A673 (cell line): ENCODE data around the gene SEMA6B. TPM values are rescaled to one million over a fixed set of nuclear protein-coding genes. Genes with fewer than 3 reads are reported as not detected.

Source experiments
- BruUV-seq: library from RNA; stranded (reverse); fragments of 400-500 nt; replicated peaks from 2 replicates; lab custom pipeline; 2021; lab: Mats Ljungman, UMichigan
- CTCF ChIA-PET: fragments of 300-600 bp; sonication (Branson Sonifier 250); formaldehyde crosslinking; loops from one replicate; lab custom pipeline; 2022; ENCODE audit warnings: antibody characterized with exemption; lab: Charles Lee
- POLR2A ChIA-PET: fragments of 300-600 bp; sonication (Branson Sonifier 250); formaldehyde crosslinking; loops from one replicate; lab custom pipeline; 2022; ENCODE audit warnings: antibody characterized with exemption; ENCODE audit not compliant: low non-redundant PET; lab: Charles Lee
- DNase-seq: peaks from one replicate; pipeline ENCODE4 v3.0.0-alpha.2; 2015; ENCODE audit warnings: low spot score
- H3K27ac ChIP-seq: fragments of 200-600 bp; sonication (generic); 2 replicates; pipeline ENCODE4 v1.5.1; 2016; ENCODE audit warnings: mixed run types, low read depth, mild to moderate bottlenecking, mixed read lengths, antibody characterized with exemption, low read length; ENCODE audit not compliant: poor library complexity, severe bottlenecking
- H3K27me3 ChIP-seq: fragments of 200-600 bp; sonication (generic); replicated peaks from 2 replicates; pipeline ENCODE4 v1.6.1; 2017; ENCODE audit warnings: mixed run types, low read depth, mild to moderate bottlenecking, mixed read lengths, antibody characterized with exemption, low read length; ENCODE audit not compliant: insufficient read depth, poor library complexity
- H3K36me3 ChIP-seq: fragments of 200-600 bp; sonication (generic); 2 replicates; pipeline ENCODE4 v1.6.1; 2016; ENCODE audit warnings: mixed run types, mild to moderate bottlenecking, mixed read lengths, antibody characterized with exemption, low read length; ENCODE audit not compliant: insufficient read depth, poor library complexity, severe bottlenecking
- H3K4me1 ChIP-seq: fragments of 200-600 bp; sonication (generic); 2 replicates; pipeline ENCODE4 v1.6.1; 2017; ENCODE audit warnings: mixed run types, mild to moderate bottlenecking, mixed read lengths, antibody characterized with exemption, low read length; ENCODE audit not compliant: insufficient read depth, poor library complexity, severe bottlenecking
- H3K4me3 ChIP-seq: fragments of 200-600 bp; sonication (generic); 2 replicates; pipeline ENCODE4 v1.5.1; 2016; ENCODE audit warnings: low read depth, mixed run types, mild to moderate bottlenecking, mixed read lengths, low read length; ENCODE audit not compliant: poor library complexity, severe bottlenecking
- H3K9me3 ChIP-seq: fragments of 200-600 bp; sonication (generic); 2 replicates; pipeline ENCODE4 v1.6.1; 2016; ENCODE audit warnings: mixed run types, low read depth, mild to moderate bottlenecking, mixed read lengths, antibody characterized with exemption, low read length; ENCODE audit not compliant: poor library complexity, severe bottlenecking
- CTCF ChIP-seq: fragments of 300-800, 200-600 bp; sonication (generic); conservative IDR thresholded peaks from 2 replicates; pipeline ENCODE4 v1.5.1; 2017; ENCODE audit warnings: low read depth, mild to moderate bottlenecking, antibody characterized with exemption, low read length, moderate library complexity, mixed read lengths
- EZH2 ChIP-seq: fragments of 200-600 bp; sonication (generic); IDR thresholded peaks from 2 replicates; pipeline ENCODE4 v1.6.1; 2017; ENCODE audit warnings: borderline replicate concordance, low read depth, mild to moderate bottlenecking, mixed read lengths, antibody characterized with exemption, low read length; ENCODE audit not compliant: poor library complexity, severe bottlenecking
- intact Hi-C: fragments of 100-400 bp; cut with micrococcal nuclease; formaldehyde crosslinking; loops from one replicate; pipeline ENCODE4 v1.10.0; 2022; ENCODE audit not compliant: unreplicated experiment
- total RNA-seq: library from RNA; stranded (reverse); gene quantifications from 2 replicates; pipeline ENCODE4 v1.2.3, GENCODE V29; 2021

SEMA6B gene
- total RNA-seq, 1 experiment from 2014 or later = 9.2 TPM

- Histone ChIP-seq H3K27me3 (no peaks in the 10 kb centered on the region), H3K4me3 (no peak overlapping the region), H3K36me3 (peaks cover 14% of the 10 kb centered on the region), H3K9me3 (no peaks in the 10 kb centered on the region), H3K4me1 (no peaks in the 10 kb centered on the region), H3K27ac (no peak overlapping the region)
- ChIA-PET CTCF (no interaction called here), POLR2A (no interaction called here)
- no TSS peak for BruUV-seq
- DNase-seq = no peak
- no peak for TF ChIP-seq CTCF
- TF ChIP-seq EZH2 = no peak
- intact Hi-C loops = no loop called here
These were observed 57.8 kb downstream of the SEMA6B start for GRCh38 chr19:4501691-4502090.

- no TSS peak for BruUV-seq
- POLR2A ChIA-PET = no interaction called here
- CTCF ChIA-PET = no interaction called here
- Histone ChIP-seq H3K36me3 (peaks cover 18% of the 10 kb centered on the region), H3K4me1 (no peaks in the 10 kb centered on the region), H3K27ac (no peak overlapping the region), H3K27me3 (no peaks in the 10 kb centered on the region), H3K4me3 (no peak overlapping the region), H3K9me3 (no peaks in the 10 kb centered on the region)
- TF ChIP-seq CTCF = no peak
- TF ChIP-seq EZH2 = no peak
- intact Hi-C loops = no loop called here
- DNase-seq = no peak
These were observed 58.5 kb downstream of the SEMA6B start for GRCh38 chr19:4500841-4501591.

DNA sequence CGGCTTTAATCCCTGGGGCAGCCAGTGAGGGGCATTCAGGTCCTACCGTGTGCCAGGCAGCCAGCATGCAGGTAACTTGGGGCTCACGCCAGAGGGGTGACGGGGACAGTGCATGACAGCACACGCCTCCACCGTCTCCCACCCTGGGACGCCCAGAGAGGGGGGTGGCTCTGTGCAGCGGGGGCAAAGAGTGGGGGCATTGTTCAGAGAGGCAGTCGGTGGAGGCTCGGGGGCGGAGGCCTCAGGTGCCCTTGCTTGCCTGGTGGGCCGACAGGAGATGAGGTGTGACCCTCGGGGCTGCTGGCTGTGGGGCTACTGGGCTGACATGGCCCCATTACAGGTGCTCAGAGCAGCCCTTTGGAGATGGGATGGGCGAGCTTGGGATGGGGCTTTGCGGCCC is 59.6 kb downstream of the SEMA6B start:
- TF ChIP-seq EZH2 (no peak), CTCF (no peak)
- intact Hi-C loops = no loop called here
- Histone ChIP-seq H3K36me3 (peaks cover 19% of the 10 kb centered on the region), H3K27ac (no peak overlapping the region), H3K27me3 (no peaks in the 10 kb centered on the region), H3K4me1 (no peaks in the 10 kb centered on the region), H3K9me3 (no peaks in the 10 kb centered on the region), H3K4me3 (no peak overlapping the region)
- DNase-seq = no peak
- ChIA-PET POLR2A (interaction anchor here (0.7 kb wide), 1 partner anchor 83 kb away, joined by 4 read pairs; no protein-coding TSS in a partner anchor), CTCF (no interaction called here)
- no TSS peak for BruUV-seq
